Esophagus muscularis mucosa (tissue), 4 donors: ENCODE measurements around the gene PPP2R1B.

ENCODE experiments used
- EP300 ChIP-seq: sonication (generic); formaldehyde crosslinking; IDR thresholded peaks from one replicate; pipeline ENCODE4 v1.6.1; 2017; ENCODE audit warnings: antibody characterized with exemption
- POLR2A ChIP-seq: fragments of 450-650 bp; IDR thresholded peaks from one replicate; pipeline ENCODE4 v1.6.1; 2017; ENCODE audit warnings: antibody characterized with exemption, moderate library complexity, mild to moderate bottlenecking, low read depth
- TF ChIP-seq, protein P1 (sequence below), 3 experiments: fragments of 200-600 bp in 2 of 3; fragments of 450-650 bp in 1 of 3; sonication (generic) in 2 of 3; IDR thresholded peaks; one replicate each; pipeline ENCODE4 v1.5.1; 2017 to 2019; ENCODE audit warnings: antibody characterized with exemption in 3 of 3, mild to moderate bottlenecking in 2 of 3, moderate library complexity in 1 of 3

DNA sequence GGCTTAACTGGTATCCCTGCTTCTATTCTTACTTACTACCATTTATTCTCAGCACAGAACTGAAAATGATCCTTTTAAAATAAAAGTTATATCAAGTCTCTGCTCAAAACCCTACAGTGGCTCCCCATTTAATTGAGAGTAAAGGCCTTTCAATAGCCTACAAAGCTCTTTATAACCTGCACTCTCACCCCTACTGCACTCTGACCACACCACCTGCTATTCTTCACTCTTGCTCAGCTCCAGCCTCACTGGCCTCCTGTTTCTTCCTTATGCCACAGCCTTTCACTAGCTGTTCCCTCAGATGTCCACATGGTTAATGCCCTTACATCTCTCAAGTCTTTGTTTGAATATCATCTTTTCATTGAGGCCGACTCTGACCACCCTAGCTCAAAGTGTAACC, 40.9 kb upstream of the PPP2R1B start:
- TF ChIP-seq, protein P1, sequence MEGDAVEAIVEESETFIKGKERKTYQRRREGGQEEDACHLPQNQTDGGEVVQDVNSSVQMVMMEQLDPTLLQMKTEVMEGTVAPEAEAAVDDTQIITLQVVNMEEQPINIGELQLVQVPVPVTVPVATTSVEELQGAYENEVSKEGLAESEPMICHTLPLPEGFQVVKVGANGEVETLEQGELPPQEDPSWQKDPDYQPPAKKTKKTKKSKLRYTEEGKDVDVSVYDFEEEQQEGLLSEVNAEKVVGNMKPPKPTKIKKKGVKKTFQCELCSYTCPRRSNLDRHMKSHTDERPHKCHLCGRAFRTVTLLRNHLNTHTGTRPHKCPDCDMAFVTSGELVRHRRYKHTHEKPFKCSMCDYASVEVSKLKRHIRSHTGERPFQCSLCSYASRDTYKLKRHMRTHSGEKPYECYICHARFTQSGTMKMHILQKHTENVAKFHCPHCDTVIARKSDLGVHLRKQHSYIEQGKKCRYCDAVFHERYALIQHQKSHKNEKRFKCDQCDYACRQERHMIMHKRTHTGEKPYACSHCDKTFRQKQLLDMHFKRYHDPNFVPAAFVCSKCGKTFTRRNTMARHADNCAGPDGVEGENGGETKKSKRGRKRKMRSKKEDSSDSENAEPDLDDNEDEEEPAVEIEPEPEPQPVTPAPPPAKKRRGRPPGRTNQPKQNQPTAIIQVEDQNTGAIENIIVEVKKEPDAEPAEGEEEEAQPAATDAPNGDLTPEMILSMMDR (IDR thresholded peaks at IDR 0.05): no peak
- TF ChIP-seq EP300 (no peak), POLR2A (no peak)
